PFSK-1 (cell line): Measurements from ENCODE around the gene PWWP2B.

Experiments used
- POLR2AphosphoS5 ChIP-seq: IDR thresholded peaks from 2 replicates; pipeline ENCODE4 v1.6.1; 2012; ENCODE audit warnings: low read depth, mild to moderate bottlenecking, control low read depth, low read length, moderate library complexity
- REST ChIP-seq, 2 experiments: IDR thresholded peaks; 2 replicates each; pipeline versions ENCODE4 v1.6.1 to v1.8.0; 2011 to 2012; ENCODE audit warnings: low read depth in 2 of 2, low read length in 2 of 2, control low read depth in 1 of 2, inconsistent platforms in 1 of 2, mild to moderate bottlenecking in 1 of 2, moderate library complexity in 1 of 2; ENCODE audit not compliant: insufficient read depth in 1 of 2
- SIN3A ChIP-seq: IDR thresholded peaks from 2 replicates; pipeline ENCODE4 v1.6.1; 2012; ENCODE audit warnings: mild to moderate bottlenecking, low read length, moderate library complexity, borderline replicate concordance; ENCODE audit not compliant: insufficient read depth
- TAF1 ChIP-seq: IDR thresholded peaks from 2 replicates; pipeline ENCODE4 v1.6.1; 2012; ENCODE audit warnings: low read length, control low read depth, borderline replicate concordance; ENCODE audit not compliant: insufficient read depth

- TF ChIP-seq POLR2AphosphoS5 (no peak), REST (IDR thresholded peaks at IDR 0.05; ENCODE audit: insufficient read depth in 1 of 2, low read depth in 2 of 2, low read length in 2 of 2) (no peak), TAF1 (no peak), SIN3A (no peak)
Observed at GRCh38 chr10:132360766-132361447, 36.1 kb upstream of the PWWP2B start.
